ENCODE measurements around the gene TSPAN4. TPM values are rescaled to one million over a fixed set of nuclear protein-coding genes. Genes with fewer than 3 reads are reported as not detected.

The TSPAN4 gene
- total RNA-seq, 2 experiments from 2014 or later, result 5.2 to 5.3 TPM

DNA sequence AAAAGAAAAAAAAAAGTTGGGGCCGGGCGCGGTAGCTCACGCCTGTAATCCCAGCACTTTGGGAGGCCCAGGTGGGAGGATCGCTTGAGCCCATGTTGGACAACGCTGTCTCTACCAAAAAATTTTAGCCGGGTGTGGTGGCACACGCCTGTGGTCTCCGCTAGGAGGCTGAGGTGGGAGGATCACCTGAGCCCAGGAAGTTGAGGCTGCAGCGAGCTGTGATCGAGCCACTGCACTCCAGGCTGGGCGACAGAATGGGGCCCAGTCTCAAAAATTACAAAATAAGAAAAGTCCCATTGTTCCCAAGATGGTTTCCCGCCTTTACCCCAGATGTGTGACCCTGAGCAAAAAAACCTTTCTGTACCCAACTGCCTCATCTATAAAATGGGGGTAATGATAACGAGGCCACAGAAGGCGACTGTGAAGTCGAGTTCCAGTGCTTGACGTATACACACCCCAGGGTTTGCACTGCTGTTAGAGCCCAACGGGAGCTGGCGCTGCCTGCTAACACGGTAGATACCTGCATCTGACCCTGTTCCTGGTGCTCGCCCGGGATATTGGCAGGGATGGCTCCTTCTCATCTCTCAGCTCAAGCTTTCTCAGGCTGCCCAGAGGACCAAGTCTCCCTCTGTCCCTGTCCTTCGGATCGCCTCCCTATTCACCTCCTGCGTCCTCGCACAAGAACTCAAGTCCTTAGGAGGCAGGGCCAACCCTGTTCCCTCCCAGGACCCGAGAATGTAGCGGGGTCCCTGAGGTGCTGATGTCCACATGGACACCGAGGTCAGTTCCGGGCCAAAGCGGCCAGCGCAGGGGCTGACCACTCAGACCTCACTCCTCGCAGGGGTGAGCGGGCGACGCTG is 34.0 kb upstream of the TSPAN4 start:
- POLR2A ChIA-PET, result interaction anchor here (0.9 to 2.2 kb wide), 8 partner anchors 8 to 233 kb away, joined by 3 to 14 read pairs (median 4); partner anchors contain the start of genes CEND1, PHRF1, PNPLA2 and POLR2L
- CTCF ChIA-PET, result interaction anchor here (0.6 to 1.5 kb wide), 6 partner anchors 10 to 52 kb away, joined by 3 to 7 read pairs (median 4); partner anchors contain the start of gene PNPLA2
- intact Hi-C loops (cut with micrococcal nuclease), result loop anchor here (1.0 kb wide), 2 partner anchors 11 to 12 kb away; no protein-coding TSS in a partner anchor
- Mint-ChIP-seq H3K36me3 (peaks cover 32% of the 10 kb centered on the region), H3K27me3 (no peaks in the 10 kb centered on the region), H3K4me3 (peak overlapping the region; percentile 92), H3K27ac (peak overlapping the region; percentile 99), H3K4me1 (ENCODE audit: low read depth) (peaks cover 35% of the 10 kb centered on the region), H3K9me3 (no peaks in the 10 kb centered on the region)
- peak; percentile 80 for DNase-seq

DNA sequence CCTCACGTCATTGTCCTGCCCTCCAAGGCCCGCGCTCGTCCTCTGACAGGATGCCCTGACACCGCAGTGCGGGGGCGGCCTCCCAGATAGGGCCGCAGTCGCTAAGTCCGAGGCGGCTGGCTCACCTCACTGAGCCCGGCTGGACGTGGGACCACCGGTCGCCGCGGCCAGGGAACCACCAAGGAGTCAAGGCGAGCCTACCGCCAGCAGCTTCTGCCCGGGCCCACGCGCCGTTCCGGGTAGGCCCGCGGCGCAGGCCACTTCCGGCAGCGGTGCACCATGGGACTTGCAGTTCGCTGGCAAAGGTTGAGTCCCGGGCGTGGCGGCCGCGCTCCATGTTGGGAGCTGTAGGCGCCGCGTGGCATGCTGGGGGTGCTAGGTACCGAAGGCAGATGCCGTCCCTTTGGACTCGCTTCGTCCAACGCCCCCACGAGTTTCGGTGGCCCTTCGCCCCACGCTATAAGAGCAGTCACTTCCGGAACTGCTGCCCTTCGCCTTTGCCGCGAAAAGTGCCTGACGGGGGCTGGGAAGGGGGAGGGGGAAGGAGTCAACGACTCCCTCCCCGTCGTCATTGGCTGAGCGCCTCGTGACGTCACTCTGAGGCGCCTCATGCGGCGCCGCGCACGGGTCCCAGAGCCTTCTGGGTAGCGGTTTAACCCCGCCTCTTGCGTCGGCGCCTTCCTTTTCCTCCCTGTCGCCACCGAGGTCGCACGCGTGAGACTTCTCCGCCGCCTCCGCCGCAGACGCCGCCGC is 33.2 kb upstream of the TSPAN4 start, which contains the start of gene RPLP2:
Gene RPLP2 (plus strand): TSS at position 681 of the 753 bp plus-strand sequence. CDS start 268 bp downstream, outside the sequence.
- intact Hi-C loops (cut with micrococcal nuclease), result loop anchor here (1.0 kb wide), 2 partner anchors 10 to 13 kb away; no protein-coding TSS in a partner anchor
- ChIA-PET CTCF (interaction anchor here (0.9 to 1.5 kb wide), 3 partner anchors 11 to 20 kb away, joined by 3 to 7 read pairs (median 4); no protein-coding TSS in a partner anchor), POLR2A (interaction anchor here (0.9 to 2.2 kb wide), 8 partner anchors 9 to 233 kb away, joined by 3 to 14 read pairs (median 4); partner anchors contain the start of genes CEND1, PHRF1, PNPLA2 and POLR2L)
- Mint-ChIP-seq H3K4me1 (ENCODE audit: low read depth) (peaks cover 30% of the 10 kb centered on the region), H3K27ac (peak within 1 kb of the TSS; percentile 99), H3K4me3 (peak within 1 kb of the TSS; percentile 92), H3K27me3 (no peaks in the 10 kb centered on the region), H3K9me3 (no peaks in the 10 kb centered on the region), H3K36me3 (peaks cover 33% of the 10 kb centered on the region)
- DNase-seq, result peak; percentile 99

DNA sequence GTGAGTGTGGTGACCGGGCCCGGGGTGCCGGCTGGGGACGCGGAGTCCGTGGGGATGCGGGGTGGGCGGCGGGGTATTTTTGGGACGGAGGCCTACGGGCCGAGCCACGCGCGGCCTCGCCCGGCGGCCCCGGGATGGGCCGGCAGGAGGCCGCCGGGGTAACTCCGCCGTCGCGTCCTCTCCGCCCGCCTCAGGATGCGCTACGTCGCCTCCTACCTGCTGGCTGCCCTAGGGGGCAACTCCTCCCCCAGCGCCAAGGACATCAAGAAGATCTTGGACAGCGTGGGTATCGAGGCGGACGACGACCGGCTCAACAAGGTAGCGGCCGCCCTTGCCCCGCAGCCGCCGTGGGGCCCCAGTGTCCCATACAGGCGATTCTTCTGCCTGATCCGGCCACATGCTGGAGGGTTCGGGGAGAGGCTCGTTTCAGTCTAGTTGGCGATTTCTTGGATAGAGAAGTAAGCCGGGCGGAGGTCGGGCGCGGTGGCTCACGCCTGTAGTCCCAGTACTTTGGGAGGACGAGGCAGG is 32.5 kb upstream of the TSPAN4 start:
- Mint-ChIP-seq H3K9me3 (no peaks in the 10 kb centered on the region), H3K4me1 (ENCODE audit: low read depth) (peaks cover 29% of the 10 kb centered on the region), H3K27ac (peak overlapping the region; percentile 99), H3K36me3 (peaks cover 33% of the 10 kb centered on the region), H3K27me3 (no peaks in the 10 kb centered on the region), H3K4me3 (peak overlapping the region; percentile 92)
- ChIA-PET CTCF (no interaction called here), POLR2A (interaction anchor here (0.6 to 2.2 kb wide), 9 partner anchors 9 to 54 kb away, joined by 3 to 14 read pairs (median 5); partner anchors contain the start of genes PNPLA2, POLR2L and TSPAN4)
- intact Hi-C loops (cut with micrococcal nuclease), result no loop called here
- peak; percentile 34 for DNase-seq

DNA sequence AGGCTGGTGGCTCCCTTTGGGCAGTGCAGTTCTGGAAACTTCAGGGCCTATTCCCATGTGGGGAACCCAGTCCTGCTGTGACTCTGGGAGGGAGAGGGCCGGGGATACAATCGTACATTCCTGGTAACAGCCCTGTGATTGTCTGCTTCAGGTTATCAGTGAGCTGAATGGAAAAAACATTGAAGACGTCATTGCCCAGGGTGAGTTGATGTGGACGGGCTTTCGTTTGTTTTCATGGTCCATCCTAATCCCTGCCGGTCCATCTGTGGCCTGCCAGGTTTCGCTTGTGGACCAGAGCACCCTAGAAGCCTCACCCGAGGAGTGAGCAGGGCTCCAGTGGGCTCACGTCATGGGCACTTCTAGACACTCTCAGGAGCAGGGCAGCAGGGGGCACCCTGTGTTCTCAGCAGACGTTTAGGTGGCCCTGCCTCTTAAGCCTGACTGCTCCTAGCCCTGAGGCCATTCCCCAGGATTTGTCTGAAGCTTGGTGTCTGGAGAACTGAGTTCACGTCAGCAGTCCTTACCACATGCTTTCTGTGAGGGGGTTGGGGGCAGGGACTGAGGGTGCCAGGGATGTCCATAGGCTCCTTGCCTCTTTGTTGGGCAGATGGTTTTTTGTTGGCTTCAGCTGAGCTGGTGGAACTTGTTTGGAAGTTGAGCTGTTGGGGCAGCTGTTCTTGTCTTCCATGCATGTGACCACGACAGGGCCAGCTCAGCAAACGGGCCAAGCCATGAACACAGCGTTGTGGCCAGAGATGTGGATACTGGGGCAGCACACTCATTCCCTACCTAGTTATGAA is 31.0 kb upstream of the TSPAN4 start:
- ChIA-PET CTCF (interaction anchor here (0.6 kb wide), 1 partner anchor 208 kb away, joined by 4 read pairs; no protein-coding TSS in a partner anchor), POLR2A (interaction anchor here (0.6 to 1.7 kb wide), 5 partner anchors 8 to 31 kb away, joined by 3 to 5 read pairs (median 3); partner anchors contain the start of gene TSPAN4)
- Mint-ChIP-seq H3K27ac (peak overlapping the region; percentile 77), H3K27me3 (no peaks in the 10 kb centered on the region), H3K9me3 (no peaks in the 10 kb centered on the region), H3K4me3 (peak overlapping the region; percentile 92), H3K4me1 (ENCODE audit: low read depth) (peaks cover 27% of the 10 kb centered on the region), H3K36me3 (peaks cover 36% of the 10 kb centered on the region)
- no peak for DNase-seq
- intact Hi-C loops (cut with micrococcal nuclease), result no loop called here

DNA sequence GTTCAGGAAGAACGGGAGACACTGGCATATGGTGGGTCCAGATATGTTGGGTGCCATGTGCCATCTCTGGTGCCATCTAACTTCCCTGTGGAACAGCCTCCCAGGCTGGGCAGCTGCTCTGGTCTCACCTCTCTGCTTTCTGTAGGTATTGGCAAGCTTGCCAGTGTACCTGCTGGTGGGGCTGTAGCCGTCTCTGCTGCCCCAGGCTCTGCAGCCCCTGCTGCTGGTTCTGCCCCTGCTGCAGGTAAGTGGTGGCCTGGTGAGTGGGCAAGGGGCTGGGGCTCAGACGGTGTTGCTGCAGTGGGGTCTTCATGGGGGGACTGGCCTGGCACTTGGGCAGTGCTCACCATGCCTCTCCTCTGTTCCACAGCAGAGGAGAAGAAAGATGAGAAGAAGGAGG is 30.3 kb upstream of the TSPAN4 start:
- POLR2A ChIA-PET, result interaction anchor here (0.8 to 1.7 kb wide), 4 partner anchors 10 to 28 kb away, joined by 3 to 5 read pairs (median 4); no protein-coding TSS in a partner anchor
- no peak for DNase-seq
- Mint-ChIP-seq H3K4me1 (ENCODE audit: low read depth) (peaks cover 27% of the 10 kb centered on the region), H3K4me3 (peak overlapping the region; percentile 92), H3K27ac (peak overlapping the region; percentile 77), H3K36me3 (peaks cover 36% of the 10 kb centered on the region), H3K27me3 (no peaks in the 10 kb centered on the region), H3K9me3 (no peaks in the 10 kb centered on the region)
- intact Hi-C loops (cut with micrococcal nuclease), result no loop called here
- CTCF ChIA-PET, result no interaction called here

DNA sequence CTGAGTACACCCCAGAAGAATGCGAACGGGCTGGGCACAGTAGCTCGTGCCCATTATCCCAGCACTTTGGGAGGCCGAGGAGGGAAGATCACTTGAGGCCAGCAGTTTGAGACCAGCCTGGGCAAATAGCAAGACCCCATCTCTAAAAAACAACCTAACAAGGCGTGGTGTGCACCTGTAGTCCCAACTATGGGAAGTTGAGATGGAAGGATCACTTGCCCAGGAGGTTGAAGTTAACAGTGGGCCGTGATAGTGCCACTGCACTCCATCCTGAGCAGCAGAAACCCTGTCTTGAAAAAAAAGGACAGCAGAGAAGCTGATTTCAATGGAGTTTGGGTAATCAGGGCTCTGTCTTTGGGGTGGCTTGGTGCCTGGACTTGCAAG is 29.6 kb upstream of the TSPAN4 start:
- H3K27ac Mint-ChIP-seq, result no peak overlapping the region
- no peaks in the 10 kb centered on the region for H3K27me3 Mint-ChIP-seq
- CTCF ChIA-PET, result no interaction called here
- no peak for DNase-seq
- H3K4me1 Mint-ChIP-seq (ENCODE audit: low read depth), result peaks cover 23% of the 10 kb centered on the region
- POLR2A ChIA-PET, result interaction anchor here (0.8 to 1.7 kb wide), 2 partner anchors 11 to 28 kb away, joined by 3 read pairs; no protein-coding TSS in a partner anchor
- intact Hi-C loops (cut with micrococcal nuclease), result no loop called here
- no peak overlapping the region for H3K4me3 Mint-ChIP-seq
- H3K9me3 Mint-ChIP-seq, result no peaks in the 10 kb centered on the region
- H3K36me3 Mint-ChIP-seq, result peaks cover 33% of the 10 kb centered on the region

DNA sequence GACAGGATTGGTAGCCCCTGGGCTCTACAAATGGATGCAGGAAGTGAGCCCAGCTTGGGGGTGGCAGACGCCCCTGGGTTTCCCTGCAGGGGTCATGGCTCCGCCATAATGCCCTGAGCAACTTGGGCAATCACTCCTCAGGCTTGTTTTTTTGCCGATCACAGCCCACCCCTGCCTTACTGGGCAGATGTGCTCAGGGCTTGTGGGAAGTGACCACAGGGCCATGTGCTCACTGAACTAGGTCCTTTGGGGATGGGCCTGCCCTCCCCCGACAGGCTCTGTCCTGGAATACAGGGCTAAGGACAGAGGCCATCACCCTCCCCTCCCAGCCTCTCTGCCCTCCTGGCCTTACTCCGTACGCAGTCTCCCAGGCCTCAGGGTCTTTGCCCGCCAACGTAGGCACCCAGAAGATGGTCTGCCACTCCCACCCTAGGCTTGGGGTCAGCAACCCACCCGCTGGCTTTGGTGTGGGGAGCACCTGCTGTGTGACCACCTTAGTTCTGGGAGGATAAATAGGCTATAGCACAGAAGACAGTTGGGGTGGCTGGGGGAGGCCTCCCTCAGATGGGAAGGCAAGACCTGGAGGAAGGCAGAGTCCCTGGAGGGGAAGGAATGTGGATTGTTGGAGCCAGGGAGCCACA is 29.1 kb upstream of the TSPAN4 start:
- intact Hi-C loops (cut with micrococcal nuclease), result no loop called here
- ChIA-PET POLR2A (interaction anchor here (1.7 kb wide), 1 partner anchor 11 kb away, joined by 3 read pairs; no protein-coding TSS in a partner anchor), CTCF (no interaction called here)
- Mint-ChIP-seq H3K27ac (no peak overlapping the region), H3K9me3 (no peaks in the 10 kb centered on the region), H3K4me1 (ENCODE audit: low read depth) (peaks cover 25% of the 10 kb centered on the region), H3K27me3 (no peaks in the 10 kb centered on the region), H3K4me3 (no peak overlapping the region), H3K36me3 (peaks cover 33% of the 10 kb centered on the region)
- no peak for DNase-seq

DNA sequence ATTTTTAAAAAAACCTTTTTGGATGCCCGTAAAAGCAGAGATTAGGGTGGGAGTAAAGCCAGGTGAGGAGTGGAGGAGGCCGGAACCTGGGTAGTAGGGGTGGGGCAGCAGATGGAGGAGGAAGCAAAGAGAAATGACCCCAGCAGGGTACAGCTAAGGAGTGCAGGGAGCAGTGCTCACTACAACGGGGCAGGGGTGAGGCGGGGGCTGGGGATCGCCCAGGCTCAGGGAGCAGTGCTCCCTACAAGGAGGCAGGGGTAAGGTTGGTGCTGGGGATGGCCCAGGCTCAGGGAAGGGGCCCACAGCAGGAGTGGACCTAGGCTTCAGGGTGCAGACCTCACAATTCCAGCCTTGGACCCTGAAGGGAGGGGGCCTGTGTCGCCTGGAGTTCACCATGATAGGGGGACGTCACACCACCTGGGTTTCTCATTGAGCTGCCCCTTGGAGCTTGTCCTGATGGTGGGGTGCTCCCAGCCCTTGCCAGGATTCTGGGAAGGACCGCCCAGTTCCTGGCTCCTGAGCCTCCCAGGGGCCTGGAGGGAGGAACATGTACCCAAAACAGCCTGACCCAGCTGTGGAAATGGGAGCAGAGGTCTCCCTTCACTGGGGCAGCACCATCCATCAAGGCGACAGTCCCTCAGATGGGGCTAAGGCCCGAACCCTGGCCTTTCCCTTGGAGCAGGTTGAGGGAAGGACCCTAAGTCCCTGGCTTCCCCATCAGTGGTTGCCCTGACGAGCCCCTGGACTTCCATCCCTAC is 26.8 kb upstream of the TSPAN4 start:
- no peak for DNase-seq
- H3K9me3 Mint-ChIP-seq, result no peaks in the 10 kb centered on the region
- POLR2A ChIA-PET, result no interaction called here
- no peaks in the 10 kb centered on the region for H3K27me3 Mint-ChIP-seq
- intact Hi-C loops (cut with micrococcal nuclease), result no loop called here
- peaks cover 30% of the 10 kb centered on the region for H3K4me1 Mint-ChIP-seq (ENCODE audit: low read depth)
- no peak overlapping the region for H3K27ac Mint-ChIP-seq
- H3K4me3 Mint-ChIP-seq, result no peak overlapping the region
- CTCF ChIA-PET, result no interaction called here
- H3K36me3 Mint-ChIP-seq, result peaks cover 26% of the 10 kb centered on the region

DNA sequence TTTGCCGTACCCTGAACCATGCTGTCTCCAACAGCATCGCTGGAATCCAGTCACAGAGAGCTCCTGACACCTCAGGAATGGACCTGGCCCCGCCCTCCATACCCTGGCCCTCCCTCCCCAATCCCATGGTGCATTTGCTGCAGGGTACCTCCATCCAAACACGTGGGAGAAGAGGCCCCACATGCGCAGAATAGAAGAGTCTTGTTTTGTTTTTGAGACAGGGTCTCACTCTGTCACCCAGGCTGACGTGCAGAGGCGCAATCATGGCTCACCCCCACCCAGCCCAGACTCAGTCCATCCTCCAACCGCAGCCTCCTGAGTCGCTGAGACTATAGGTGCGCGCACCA is 26.2 kb upstream of the TSPAN4 start:
- DNase-seq, result no peak
- POLR2A ChIA-PET, result no interaction called here
- H3K27me3 Mint-ChIP-seq, result no peaks in the 10 kb centered on the region
- no peak overlapping the region for H3K27ac Mint-ChIP-seq
- CTCF ChIA-PET, result no interaction called here
- peaks cover 28% of the 10 kb centered on the region for H3K4me1 Mint-ChIP-seq (ENCODE audit: low read depth)
- intact Hi-C loops (cut with micrococcal nuclease), result no loop called here
- peaks cover 20% of the 10 kb centered on the region for H3K36me3 Mint-ChIP-seq
- no peaks in the 10 kb centered on the region for H3K9me3 Mint-ChIP-seq
- H3K4me3 Mint-ChIP-seq, result no peak overlapping the region
